ENCODE measurements around the gene XKR3. TPM values are rescaled to one million over a fixed set of nuclear protein-coding genes. Genes with fewer than 3 reads are reported as not detected.
"Not testable (repeated sequence)": the region's sequence is repeated elsewhere in the genome, so short reads cannot be mapped to it uniquely, and the experiment has no call there.

The XKR3 gene
- total RNA-seq, 1 experiment from 2014 or later = not detected

DNA sequence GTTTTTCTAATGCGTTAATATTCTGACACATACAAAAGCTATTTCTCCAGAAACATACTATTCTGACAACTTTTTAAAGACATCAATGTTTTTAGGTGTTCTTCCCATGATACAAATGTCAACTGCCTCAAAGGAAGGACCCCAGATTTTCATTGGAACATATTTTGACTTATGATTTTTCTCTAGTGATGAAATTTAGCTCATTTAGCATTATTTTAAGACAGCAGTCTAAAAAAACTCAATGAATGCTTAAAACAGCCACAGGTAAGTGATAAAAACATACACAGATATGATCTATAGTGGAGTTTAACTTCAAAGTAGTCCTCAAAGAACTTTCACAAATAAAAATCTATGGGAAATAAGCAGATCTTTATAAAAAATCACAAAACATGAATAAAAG, 24.9 kb downstream of the XKR3 start:
- no TSS peak for BruUV-seq (replicated peaks)
- CTCF ChIA-PET = no interaction called here
- Mint-ChIP-seq H3K4me1 (ENCODE audit: low read depth, unreplicated experiment) (no peaks in the 10 kb centered on the region), H3K36me3 (ENCODE audit: insufficient read depth, unreplicated experiment) (no peaks in the 10 kb centered on the region), H3K27ac (ENCODE audit: unreplicated experiment) (no peak overlapping the region), H3K4me3 (ENCODE audit: low read depth, unreplicated experiment) (no peak overlapping the region), H3K27me3 (ENCODE audit: unreplicated experiment) (no peaks in the 10 kb centered on the region), H3K9me3 (ENCODE audit: low read depth, unreplicated experiment) (peaks cover 16% of the 10 kb centered on the region)
- intact Hi-C loops (cut with micrococcal nuclease; ENCODE audit: unreplicated experiment) = no loop called here
- TF ChIP-seq, protein P1, sequence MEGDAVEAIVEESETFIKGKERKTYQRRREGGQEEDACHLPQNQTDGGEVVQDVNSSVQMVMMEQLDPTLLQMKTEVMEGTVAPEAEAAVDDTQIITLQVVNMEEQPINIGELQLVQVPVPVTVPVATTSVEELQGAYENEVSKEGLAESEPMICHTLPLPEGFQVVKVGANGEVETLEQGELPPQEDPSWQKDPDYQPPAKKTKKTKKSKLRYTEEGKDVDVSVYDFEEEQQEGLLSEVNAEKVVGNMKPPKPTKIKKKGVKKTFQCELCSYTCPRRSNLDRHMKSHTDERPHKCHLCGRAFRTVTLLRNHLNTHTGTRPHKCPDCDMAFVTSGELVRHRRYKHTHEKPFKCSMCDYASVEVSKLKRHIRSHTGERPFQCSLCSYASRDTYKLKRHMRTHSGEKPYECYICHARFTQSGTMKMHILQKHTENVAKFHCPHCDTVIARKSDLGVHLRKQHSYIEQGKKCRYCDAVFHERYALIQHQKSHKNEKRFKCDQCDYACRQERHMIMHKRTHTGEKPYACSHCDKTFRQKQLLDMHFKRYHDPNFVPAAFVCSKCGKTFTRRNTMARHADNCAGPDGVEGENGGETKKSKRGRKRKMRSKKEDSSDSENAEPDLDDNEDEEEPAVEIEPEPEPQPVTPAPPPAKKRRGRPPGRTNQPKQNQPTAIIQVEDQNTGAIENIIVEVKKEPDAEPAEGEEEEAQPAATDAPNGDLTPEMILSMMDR (IDR thresholded peaks at IDR 0.05; ENCODE audit: unreplicated experiment) = no peak
- no peak for DNase-seq

DNA sequence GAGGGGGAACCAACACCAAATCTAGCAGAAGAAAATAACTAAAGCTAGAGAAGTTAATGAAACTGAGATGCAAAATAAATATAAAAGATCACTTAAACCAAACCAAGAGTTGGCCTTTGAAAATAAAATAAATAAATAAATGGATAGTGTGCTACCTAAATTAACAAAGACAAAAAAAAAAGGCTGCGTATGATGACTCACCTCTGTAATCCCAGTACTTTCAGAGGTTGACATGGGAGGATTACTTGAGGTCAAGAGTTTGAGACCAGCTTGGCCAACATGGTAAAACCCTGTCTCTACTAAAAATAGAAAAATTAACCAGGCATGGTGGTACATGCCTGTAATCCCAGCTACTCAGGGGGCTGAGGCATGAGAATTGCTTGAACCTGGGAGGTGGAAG, 29.7 kb downstream of the XKR3 start:
- H3K36me3 Mint-ChIP-seq (ENCODE audit: insufficient read depth, unreplicated experiment); H3K27me3 Mint-ChIP-seq (ENCODE audit: unreplicated experiment); CTCF ChIA-PET; DNase-seq; H3K4me3 Mint-ChIP-seq (ENCODE audit: low read depth, unreplicated experiment); H3K27ac Mint-ChIP-seq (ENCODE audit: unreplicated experiment); intact Hi-C loops (cut with micrococcal nuclease; ENCODE audit: unreplicated experiment); BruUV-seq (replicated peaks); H3K4me1 Mint-ChIP-seq (ENCODE audit: low read depth, unreplicated experiment): not testable (repeated sequence)
- peaks cover 14% of the 10 kb centered on the region for H3K9me3 Mint-ChIP-seq (ENCODE audit: low read depth, unreplicated experiment)

DNA sequence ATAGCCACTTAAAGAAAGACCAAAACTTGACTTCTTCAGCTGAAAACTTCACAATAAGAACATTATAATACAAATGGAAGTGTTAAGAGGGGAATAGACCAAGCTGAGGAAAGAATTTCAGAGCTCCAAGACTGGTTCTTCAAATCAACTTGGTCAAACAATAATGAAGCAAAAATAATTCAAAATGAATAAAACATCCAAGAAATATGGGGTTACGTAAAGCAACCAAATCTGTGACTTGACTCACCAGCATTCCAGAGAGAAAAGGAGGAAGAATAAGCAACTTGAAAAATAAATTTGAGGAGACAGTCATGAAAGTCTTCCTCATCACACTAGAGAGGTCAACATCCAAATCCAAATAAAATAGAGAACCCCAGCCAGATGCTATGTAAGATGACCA, 31.4 kb downstream of the XKR3 start:
- TF ChIP-seq, protein P1 (IDR thresholded peaks at IDR 0.05; ENCODE audit: unreplicated experiment) = no peak
- Mint-ChIP-seq H3K4me3 (ENCODE audit: low read depth, unreplicated experiment) (no peak overlapping the region), H3K27ac (ENCODE audit: unreplicated experiment) (no peak overlapping the region), H3K36me3 (ENCODE audit: insufficient read depth, unreplicated experiment) (no peaks in the 10 kb centered on the region), H3K4me1 (ENCODE audit: low read depth, unreplicated experiment) (no peaks in the 10 kb centered on the region), H3K9me3 (ENCODE audit: low read depth, unreplicated experiment) (peaks cover 13% of the 10 kb centered on the region), H3K27me3 (ENCODE audit: unreplicated experiment) (no peaks in the 10 kb centered on the region)
- intact Hi-C loops (cut with micrococcal nuclease; ENCODE audit: unreplicated experiment) = no loop called here
- CTCF ChIA-PET = no interaction called here
- no peak for DNase-seq
- no TSS peak for BruUV-seq (replicated peaks)

DNA sequence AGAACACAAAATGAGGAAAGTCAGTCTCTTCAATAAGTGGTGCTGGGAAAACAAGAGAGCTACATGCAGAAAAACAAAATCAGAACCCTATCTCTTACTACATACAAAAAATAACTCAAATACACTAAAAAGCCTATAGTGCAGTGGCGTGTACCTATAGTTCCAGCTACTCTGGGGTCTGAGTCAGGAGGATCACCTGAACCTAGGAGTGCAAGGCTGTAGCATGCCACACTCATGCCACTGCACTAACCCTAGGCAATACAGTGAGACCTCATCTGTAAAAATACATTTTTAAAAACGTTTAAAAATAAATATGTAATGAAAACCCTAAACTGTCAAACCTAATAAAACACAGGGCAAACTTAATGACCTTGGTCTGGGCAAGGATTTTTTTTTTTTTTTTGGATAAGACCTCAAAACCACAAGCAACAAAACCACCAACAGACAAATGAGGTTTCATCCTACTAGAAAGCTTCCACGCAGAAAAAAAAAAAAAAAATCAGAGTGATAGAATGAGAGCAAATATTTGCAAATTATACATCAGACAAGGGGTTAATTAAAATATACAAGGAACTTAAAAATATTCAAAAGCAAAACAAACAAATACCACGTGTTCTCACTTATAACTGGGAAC, 35.2 kb downstream of the XKR3 start:
- intact Hi-C loops (cut with micrococcal nuclease; ENCODE audit: unreplicated experiment) = no loop called here
- H3K36me3 Mint-ChIP-seq (ENCODE audit: insufficient read depth, unreplicated experiment) = no peaks in the 10 kb centered on the region
- peaks cover 19% of the 10 kb centered on the region for H3K9me3 Mint-ChIP-seq (ENCODE audit: low read depth, unreplicated experiment)
- no TSS peak for BruUV-seq (replicated peaks)
- TF ChIP-seq, protein P1 (IDR thresholded peaks at IDR 0.05; ENCODE audit: unreplicated experiment) = no peak
- no peaks in the 10 kb centered on the region for H3K4me1 Mint-ChIP-seq (ENCODE audit: low read depth, unreplicated experiment)
- H3K4me3 Mint-ChIP-seq (ENCODE audit: low read depth, unreplicated experiment) = no peak overlapping the region
- CTCF ChIA-PET = interaction anchor here (0.7 kb wide), 1 partner anchor 173 kb away, joined by 4 read pairs; no protein-coding TSS in a partner anchor
- no peaks in the 10 kb centered on the region for H3K27me3 Mint-ChIP-seq (ENCODE audit: unreplicated experiment)
- H3K27ac Mint-ChIP-seq (ENCODE audit: unreplicated experiment) = no peak overlapping the region
- no peak for DNase-seq

DNA sequence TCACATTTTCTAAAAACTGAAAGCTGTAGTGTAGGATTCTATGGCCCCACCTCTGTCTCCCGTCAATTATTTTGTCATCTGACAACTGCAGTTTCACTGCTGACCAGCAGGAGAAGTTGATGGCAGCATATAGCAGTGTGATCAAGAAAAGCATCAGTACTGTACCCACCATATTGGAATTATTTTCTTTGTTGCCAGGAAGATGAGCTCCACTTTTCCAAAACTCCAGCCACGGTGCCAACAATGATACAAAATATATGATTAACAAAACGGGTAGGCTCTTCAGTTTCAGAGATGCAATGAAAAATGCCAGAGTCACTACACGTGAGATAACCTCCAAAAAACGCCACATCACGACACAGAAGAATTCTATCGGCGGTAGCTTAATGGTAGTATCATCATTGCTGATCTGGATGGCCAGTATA, 41.3 kb downstream of the XKR3 start:
- Mint-ChIP-seq H3K4me3 (ENCODE audit: low read depth, unreplicated experiment) (no peak overlapping the region), H3K27me3 (ENCODE audit: unreplicated experiment) (no peaks in the 10 kb centered on the region), H3K4me1 (ENCODE audit: low read depth, unreplicated experiment) (no peaks in the 10 kb centered on the region), H3K36me3 (ENCODE audit: insufficient read depth, unreplicated experiment) (no peaks in the 10 kb centered on the region), H3K27ac (ENCODE audit: unreplicated experiment) (no peak overlapping the region), H3K9me3 (ENCODE audit: low read depth, unreplicated experiment) (peaks cover 17% of the 10 kb centered on the region)
- CTCF ChIA-PET = interaction anchor here (0.6 kb wide), 1 partner anchor 716 kb away, joined by 3 read pairs; no protein-coding TSS in a partner anchor
- TF ChIP-seq, protein P1 (IDR thresholded peaks at IDR 0.05; ENCODE audit: unreplicated experiment) = no peak
- intact Hi-C loops (cut with micrococcal nuclease; ENCODE audit: unreplicated experiment) = no loop called here
- no peak for DNase-seq
- no TSS peak for BruUV-seq (replicated peaks)
